Spleen (tissue), 11 donors: Measurements from ENCODE around the gene COBL. TPM values are rescaled to one million over a fixed set of nuclear protein-coding genes. Genes with fewer than 3 reads are reported as not detected.

Source experiments
- DNase-seq: peaks from one replicate; pipeline ENCODE4 v3.0.0-alpha.2; 2020
- H3K27ac ChIP-seq, 8 donors: fragments of 200-600 bp; sonication (generic) in 7 of 8; 1 replicate in 4 of 8; 2 replicates in 4 of 8; pipeline versions ENCODE4 v1.5.0 to v1.8.0; 2016 to 2021; ENCODE audit warnings: inconsistent platforms in 4 of 8, mild to moderate bottlenecking in 4 of 8, moderate library complexity in 1 of 8
- H3K27me3 ChIP-seq, 7 donors: fragments of 200-600 bp; sonication (generic) in 6 of 7; replicated peaks in 1 of 7; 1 replicate in 4 of 7; 2 replicates in 3 of 7; pipeline versions ENCODE4 v1.5.0 to v1.8.0; 2016 to 2021; ENCODE audit warnings: inconsistent platforms in 3 of 7, mild to moderate bottlenecking in 1 of 7
- H3K36me3 ChIP-seq, 6 donors: fragments of 200-600 bp; sonication (generic) in 5 of 6; 1 replicate in 4 of 6; 2 replicates in 2 of 6; pipeline versions ENCODE4 v1.5.0 to v1.8.0; 2016 to 2021; ENCODE audit warnings: inconsistent platforms in 2 of 6
- H3K4me1 ChIP-seq, 6 donors: fragments of 200-600 bp; sonication (generic) in 5 of 6; 1 replicate in 3 of 6; 2 replicates in 3 of 6; pipeline versions ENCODE4 v1.5.0 to v1.8.0; 2016 to 2021; ENCODE audit warnings: inconsistent platforms in 3 of 6
- H3K4me3 ChIP-seq, 8 donors: fragments of 200-600 bp; sonication (generic) in 7 of 8; 1 replicate in 4 of 8; 2 replicates in 4 of 8; pipeline versions ENCODE4 v1.5.0 to v1.8.0; 2016 to 2021; ENCODE audit warnings: inconsistent platforms in 4 of 8, mild to moderate bottlenecking in 4 of 8, moderate library complexity in 2 of 8
- H3K9me3 ChIP-seq, 8 donors: fragments of 200-600 bp; sonication (generic) in 7 of 8; 1 replicate in 4 of 8; 2 replicates in 4 of 8; pipeline versions ENCODE4 v1.5.0 to v1.8.0; 2016 to 2021; ENCODE audit warnings: inconsistent platforms in 4 of 8
- POLR2A ChIP-seq, 3 donors: fragments of 450-650 bp; IDR thresholded peaks; one replicate each; pipeline ENCODE4 v1.5.1; 2017; ENCODE audit warnings: antibody characterized with exemption in 3 of 3, mild to moderate bottlenecking in 1 of 3
- POLR2AphosphoS5 ChIP-seq, 3 donors: sonication (generic); formaldehyde crosslinking; IDR thresholded peaks; one replicate each; pipeline ENCODE4 v1.5.1; 2017; ENCODE audit warnings: antibody characterized with exemption in 3 of 3
- WGBS, 5 donors: extraction: QIAGEN DNeasy Blood & Tissue Kit in 3 of 5; methylation state at CpG; one replicate each; pipeline versions ENCODE4 v1.1.5 to v1.1.7; 2013 to 2018; 5-methylcytosine and 5-hydroxymethylcytosine counted together
- intact Hi-C: fragments of 100-400 bp; cut with DNase I; formaldehyde crosslinking; loops from one replicate; pipeline ENCODE4 v1.15.0; 2023; ENCODE audit warnings: low total_unique reads
- polyA plus RNA-seq, 3 donors: library from polyadenylated mRNA; stranded (reverse); fragments of 200-250 nt; gene quantifications; one replicate each; pipeline ENCODE4 v1.2.1, GENCODE V29; 2013
- total RNA-seq, 7 donors: library from RNA; depleted of rRNA in 3 of 7; stranded (reverse); fragments of >200 nt in 3 of 7; fragmentation: NEBNext Ultra II Directional in 4 of 7; extraction: Animal tissue kit (Norgen Biotek cat#: 25700) in 4 of 7; gene quantifications; one replicate each; pipeline versions ENCODE4 v1.1.0 to v1.2.1, GENCODE V29; 2016 to 2021
- TF ChIP-seq, protein P1 (sequence below), 11 experiments: fragments of 200-600 bp in 7 of 11; fragments of 450-650 bp in 4 of 11; sonication (generic) in 4 of 11; IDR thresholded peaks in 8 of 11; conservative IDR thresholded peaks in 3 of 11; 1 replicate in 7 of 11; 2 replicates in 4 of 11; pipeline versions ENCODE4 v1.4.0 to v1.8.0; 2016 to 2021; ENCODE audit warnings: antibody characterized with exemption in 11 of 11, inconsistent platforms in 4 of 11, mild to moderate bottlenecking in 1 of 11
- donor health status: healthy with polysubstance abuse.
- donor health status: DM: no; HTN: no; CAD: no; lungs with moderate emphysema.
- donor health status: DM: no; HTN: no; CAD: no.
- donor health status: Bipolar disorder and iron deficiency.
- donor health status: healthy.
- donor health status: DM: no; HTN: no; CAD: no.
- donor health status: DM: yes; HTN: yes; CAD: no.

COBL gene
- total and polyA plus RNA-seq, 10 donors = 0.09 to 0.80 (median 0.57) TPM; not detected in 1

DNA sequence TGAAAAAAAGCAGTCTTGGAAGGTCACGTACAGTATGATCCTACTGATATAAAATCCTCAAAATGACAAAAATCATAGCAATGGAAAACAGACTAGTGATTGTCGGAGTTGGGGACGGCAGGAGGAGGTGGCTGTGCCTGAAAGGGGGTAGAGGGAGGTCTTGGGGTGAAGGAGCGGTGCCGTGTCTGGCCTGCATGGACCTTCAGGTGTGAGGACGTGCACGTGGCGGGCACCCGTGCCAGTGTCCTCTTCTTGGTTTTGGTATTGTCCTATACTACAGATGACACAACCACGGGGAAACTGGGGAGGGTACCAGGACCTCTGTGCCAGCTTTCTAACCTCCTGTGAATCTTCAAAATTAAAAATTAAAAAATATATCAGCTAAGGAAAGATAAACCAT lies 73.0 kb downstream of the COBL start:
- 93 to 99% (median 95%) methylated on average over 10 of the region's 10 CpGs for WGBS, 5 donors
- intact Hi-C loops = no loop called here
- no peak overlapping the region for H3K27ac ChIP-seq
- no peaks in the 10 kb centered on the region for H3K4me1 ChIP-seq
- H3K9me3 ChIP-seq = no peaks in the 10 kb centered on the region
- no peaks in the 10 kb centered on the region for H3K36me3 ChIP-seq
- TF ChIP-seq POLR2AphosphoS5 (IDR thresholded peaks at IDR 0.05) (no peak), POLR2A (IDR thresholded peaks at IDR 0.05) (no peak)
- TF ChIP-seq, protein P1, sequence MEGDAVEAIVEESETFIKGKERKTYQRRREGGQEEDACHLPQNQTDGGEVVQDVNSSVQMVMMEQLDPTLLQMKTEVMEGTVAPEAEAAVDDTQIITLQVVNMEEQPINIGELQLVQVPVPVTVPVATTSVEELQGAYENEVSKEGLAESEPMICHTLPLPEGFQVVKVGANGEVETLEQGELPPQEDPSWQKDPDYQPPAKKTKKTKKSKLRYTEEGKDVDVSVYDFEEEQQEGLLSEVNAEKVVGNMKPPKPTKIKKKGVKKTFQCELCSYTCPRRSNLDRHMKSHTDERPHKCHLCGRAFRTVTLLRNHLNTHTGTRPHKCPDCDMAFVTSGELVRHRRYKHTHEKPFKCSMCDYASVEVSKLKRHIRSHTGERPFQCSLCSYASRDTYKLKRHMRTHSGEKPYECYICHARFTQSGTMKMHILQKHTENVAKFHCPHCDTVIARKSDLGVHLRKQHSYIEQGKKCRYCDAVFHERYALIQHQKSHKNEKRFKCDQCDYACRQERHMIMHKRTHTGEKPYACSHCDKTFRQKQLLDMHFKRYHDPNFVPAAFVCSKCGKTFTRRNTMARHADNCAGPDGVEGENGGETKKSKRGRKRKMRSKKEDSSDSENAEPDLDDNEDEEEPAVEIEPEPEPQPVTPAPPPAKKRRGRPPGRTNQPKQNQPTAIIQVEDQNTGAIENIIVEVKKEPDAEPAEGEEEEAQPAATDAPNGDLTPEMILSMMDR (IDR thresholded peaks at IDR 0.05 in 8 of 11, conservative IDR thresholded peaks at IDR 0.05 in 3 of 11) = no peak
- no peak for DNase-seq
- no peak overlapping the region for H3K4me3 ChIP-seq
- no peaks in the 10 kb centered on the region for H3K27me3 ChIP-seq

DNA sequence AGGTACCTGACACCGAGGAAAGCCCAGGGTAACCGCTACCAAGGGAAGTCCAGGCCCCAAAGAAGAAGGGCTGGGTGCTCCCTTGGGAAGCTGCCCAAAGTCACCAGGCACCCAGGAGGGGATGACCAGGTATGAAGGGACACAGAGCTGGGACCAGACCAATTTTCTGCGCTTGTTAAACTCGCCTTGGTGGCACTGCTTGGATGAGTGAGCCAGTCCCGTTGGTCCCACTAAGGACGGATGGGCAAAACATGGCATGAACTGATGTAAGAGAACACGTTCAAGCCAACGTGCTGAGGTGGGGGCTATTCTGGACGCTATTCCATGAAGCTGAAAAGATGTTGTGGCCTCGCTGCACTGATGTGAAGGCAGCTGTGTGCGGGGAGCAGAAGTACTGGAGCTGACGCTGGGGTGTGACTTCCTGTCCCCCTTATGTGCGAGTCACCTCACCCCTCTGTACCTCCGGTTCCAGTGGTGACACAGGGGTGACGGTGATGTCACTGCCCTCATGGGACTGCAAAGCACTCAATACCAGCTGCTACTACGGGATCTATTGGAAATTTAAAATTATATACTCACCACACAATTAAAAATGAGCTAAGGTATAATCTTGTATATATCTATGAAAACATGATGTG lies 73.6 kb downstream of the COBL start:
- TF ChIP-seq POLR2AphosphoS5 (IDR thresholded peaks at IDR 0.05) = no peak
- TF ChIP-seq POLR2A (IDR thresholded peaks at IDR 0.05) = no peak
- TF ChIP-seq, protein P1 (IDR thresholded peaks at IDR 0.05 in 8 of 11, conservative IDR thresholded peaks at IDR 0.05 in 3 of 11) = no peak
- Histone ChIP-seq H3K36me3 (no peaks in the 10 kb centered on the region), H3K27me3 (no peaks in the 10 kb centered on the region), H3K9me3 (no peaks in the 10 kb centered on the region), H3K4me3 (no peak overlapping the region), H3K4me1 (no peaks in the 10 kb centered on the region), H3K27ac (no peak overlapping the region)
- intact Hi-C loops = no loop called here
- 65 to 73% (median 70%) methylated on average over 16 of the region's 16 CpGs for WGBS, 5 donors
- no peak for DNase-seq

DNA sequence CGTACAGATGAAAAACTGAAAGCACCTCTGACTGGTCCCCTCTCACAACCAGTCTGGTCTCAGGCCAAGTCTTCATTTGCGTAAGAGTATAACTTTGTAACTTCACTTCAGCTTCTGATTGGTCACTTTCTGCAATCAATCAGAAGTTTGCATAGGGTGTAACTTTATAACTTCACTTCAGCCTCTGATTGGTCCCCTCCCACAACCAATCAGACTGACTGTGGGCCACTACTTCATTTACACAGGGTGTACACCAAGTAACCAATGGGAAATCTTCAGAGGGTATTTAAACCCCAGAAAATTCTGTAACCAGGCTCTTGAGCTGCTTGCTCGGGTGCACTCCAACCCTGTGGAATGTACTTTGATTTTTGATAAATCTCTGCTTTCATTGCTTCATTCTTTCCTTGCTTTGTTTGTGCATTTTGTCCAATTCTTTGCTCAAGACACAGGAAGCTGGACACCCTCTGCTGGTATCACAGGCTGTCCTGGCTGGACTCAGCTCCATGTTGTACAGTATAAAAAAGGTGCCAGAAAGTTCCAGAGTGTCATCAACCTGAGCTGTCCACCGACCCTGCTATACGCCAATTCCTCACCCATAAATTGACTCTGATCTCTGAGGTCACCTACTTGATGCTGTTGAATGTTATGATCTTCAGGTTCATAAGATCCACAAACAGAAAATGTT lies 74.5 kb downstream of the COBL start:
- Histone ChIP-seq H3K4me1 (no peaks in the 10 kb centered on the region), H3K36me3 (no peaks in the 10 kb centered on the region), H3K27ac (no peak overlapping the region), H3K9me3 (no peaks in the 10 kb centered on the region), H3K4me3 (no peak overlapping the region), H3K27me3 (no peaks in the 10 kb centered on the region)
- no peak for DNase-seq
- WGBS, 5 donors = 87 to 94% (median 92%) methylated on average over 5 of the region's 5 CpGs
- TF ChIP-seq, protein P1 (IDR thresholded peaks at IDR 0.05 in 8 of 11, conservative IDR thresholded peaks at IDR 0.05 in 3 of 11) = no peak
- TF ChIP-seq POLR2A (IDR thresholded peaks at IDR 0.05) (no peak), POLR2AphosphoS5 (IDR thresholded peaks at IDR 0.05) (no peak)
- intact Hi-C loops = no loop called here

DNA sequence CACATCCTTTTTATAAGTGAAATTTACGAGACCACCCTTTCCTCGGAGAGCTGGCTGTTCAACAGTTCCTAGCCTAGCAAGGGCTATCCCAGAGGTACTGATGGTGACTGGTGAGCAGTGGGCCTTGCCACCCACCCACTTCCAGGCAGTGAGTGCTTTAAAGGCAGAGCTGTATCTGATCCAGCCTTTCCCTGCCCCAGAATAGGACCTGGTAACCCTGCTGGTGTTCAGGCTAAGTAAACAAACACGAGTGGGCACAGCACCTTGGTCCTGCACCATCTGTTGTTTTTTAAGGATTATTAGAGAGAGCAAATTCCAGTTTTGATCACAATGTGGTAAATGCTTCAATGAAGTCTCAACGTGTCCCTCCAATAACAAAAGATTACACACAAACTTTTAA lies 75.7 kb downstream of the COBL start:
- WGBS, 5 donors = 76 to 86% (median 82%) methylated on average over 4 of the region's 4 CpGs
- no peaks in the 10 kb centered on the region for H3K27me3 ChIP-seq
- intact Hi-C loops = no loop called here

More for the DNA sequence above, 75.7 kb downstream of the COBL start:
- no peak for DNase-seq
- Histone ChIP-seq H3K4me1 (no peaks in the 10 kb centered on the region), H3K27ac (no peak overlapping the region), H3K36me3 (no peaks in the 10 kb centered on the region), H3K9me3 (no peaks in the 10 kb centered on the region), H3K4me3 (no peak overlapping the region)
- TF ChIP-seq POLR2A (IDR thresholded peaks at IDR 0.05) (no peak), POLR2AphosphoS5 (IDR thresholded peaks at IDR 0.05) (no peak)
- TF ChIP-seq, protein P1 (IDR thresholded peaks at IDR 0.05 in 8 of 11, conservative IDR thresholded peaks at IDR 0.05 in 3 of 11) = no peak
